ENCODE data around the gene ATG101. TPM values are rescaled to one million over a fixed set of nuclear protein-coding genes. Genes with fewer than 3 reads are reported as not detected.

The ATG101 gene
- total RNA-seq, 2 experiments from 2014 or later, result 38.0 to 53.9 TPM

DNA sequence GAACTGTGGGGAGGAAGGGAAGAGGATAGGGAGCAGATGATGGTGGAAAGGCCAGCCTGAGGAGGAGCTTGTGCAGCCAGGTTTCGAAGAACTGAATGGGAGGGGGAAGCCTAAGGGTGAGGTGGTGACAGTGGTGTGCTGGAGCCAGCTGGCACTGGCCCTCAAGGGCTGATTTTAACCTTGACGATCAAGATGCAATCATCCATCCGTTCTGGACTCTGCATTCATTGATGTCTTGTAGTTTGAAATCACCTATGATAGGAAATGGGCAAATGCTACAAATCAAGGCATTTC lies 2.8 kb upstream of the ATG101 start:
- no peak for TF ChIP-seq CTCF (conservative IDR thresholded peaks at IDR 0.05; ENCODE audit: low read length)
- TF ChIP-seq EZH2phosphoT487 (IDR thresholded peaks at IDR 0.05; ENCODE audit: borderline replicate concordance, low read depth, low read length), result no peak
- no peak overlapping the region for H3K4me3 ChIP-seq (ENCODE audit: low read depth, low read length, poor library complexity, severe bottlenecking)
- H3K36me3 ChIP-seq (ENCODE audit: insufficient read depth, low read length), result peaks cover 7% of the 10 kb centered on the region
- ChIA-PET CTCF (ENCODE audit: unreplicated experiment) (interaction anchor here (1.0 to 1.3 kb wide), 2 partner anchors 34 to 41 kb away, joined by 3 to 4 read pairs; no protein-coding TSS in a partner anchor), POLR2A (interaction anchor here (0.5 to 1.3 kb wide), 4 partner anchors 16 to 35 kb away, joined by 3 to 5 read pairs (median 3); no protein-coding TSS in a partner anchor)
- H3K4me1 ChIP-seq (ENCODE audit: insufficient read depth, low read length, poor library complexity, severe bottlenecking), result peaks cover 20% of the 10 kb centered on the region
- intact Hi-C loops (cut with micrococcal nuclease; ENCODE audit: unreplicated experiment), result no loop called here
- DNase-seq (ENCODE audit: low spot score), result no peak
- H4K20me1 ChIP-seq (ENCODE audit: insufficient read depth, low read length), result peaks cover 4% of the 10 kb centered on the region; the same call in 1 of the 2 replicates
- no peak overlapping the region for H2AFZ ChIP-seq (ENCODE audit: low read length)
- no peaks in the 10 kb centered on the region for H3K9me2 ChIP-seq (ENCODE audit: insufficient read depth, low read length)
- peaks cover 22% of the 10 kb centered on the region for H3K79me2 ChIP-seq (ENCODE audit: insufficient read depth, low read depth, low read length)
- no TSS peak for BruUV-seq (replicated peaks)
- no peaks in the 10 kb centered on the region for H3K9me3 ChIP-seq (ENCODE audit: low read length)
- H3K27ac ChIP-seq (ENCODE audit: low read depth, low read length, poor library complexity, severe bottlenecking), result no peak overlapping the region
- H3K4me2 ChIP-seq (ENCODE audit: low read length), result no peak overlapping the region

- H2AFZ ChIP-seq (ENCODE audit: low read length), result peak overlapping the region; percentile 98; the same call in 1 of the 2 replicates
- H3K27ac ChIP-seq (ENCODE audit: low read depth, low read length, poor library complexity, severe bottlenecking), result peak overlapping the region; percentile 73
- ChIA-PET CTCF (ENCODE audit: unreplicated experiment) (interaction anchor here (0.9 to 1.4 kb wide), 4 partner anchors 30 to 48 kb away, joined by 3 to 7 read pairs (median 4); no protein-coding TSS in a partner anchor), POLR2A (interaction anchor here (0.8 to 4.2 kb wide), 8 partner anchors 10 to 48 kb away, joined by 3 to 14 read pairs (median 4); no protein-coding TSS in a partner anchor)
- no peak for DNase-seq (ENCODE audit: low spot score)
- no peaks in the 10 kb centered on the region for H3K9me2 ChIP-seq (ENCODE audit: insufficient read depth, low read length)
- H3K36me3 ChIP-seq (ENCODE audit: insufficient read depth, low read length), result peaks cover 39% of the 10 kb centered on the region
- no peaks in the 10 kb centered on the region for H3K9me3 ChIP-seq (ENCODE audit: low read length)
- TF ChIP-seq EZH2phosphoT487 (IDR thresholded peaks at IDR 0.05; ENCODE audit: borderline replicate concordance, low read depth, low read length) (no peak), CTCF (conservative IDR thresholded peaks at IDR 0.05; ENCODE audit: low read length) (no peak)
- peaks cover 8% of the 10 kb centered on the region; the same call in 1 of the 2 replicates for H4K20me1 ChIP-seq (ENCODE audit: insufficient read depth, low read length)
- peak overlapping the region; percentile 91 for H3K4me3 ChIP-seq (ENCODE audit: low read depth, low read length, poor library complexity, severe bottlenecking)
- peak overlapping the region; percentile 82 for H3K4me2 ChIP-seq (ENCODE audit: low read length)
- intact Hi-C loops (cut with micrococcal nuclease; ENCODE audit: unreplicated experiment), result no loop called here
- BruUV-seq (replicated peaks), result TSS peak; percentile 74
- H3K79me2 ChIP-seq (ENCODE audit: insufficient read depth, low read depth, low read length), result peaks cover 49% of the 10 kb centered on the region
- H3K4me1 ChIP-seq (ENCODE audit: insufficient read depth, low read length, poor library complexity, severe bottlenecking), result peaks cover 39% of the 10 kb centered on the region
These were observed 577 bp downstream of the ATG101 start for GRCh38 chr12:52070185-52070925.

Data from OCI-LY7 (cell line).